GM12878 (cell line): ENCODE measurements around the gene ERMARD. TPM values are rescaled to one million over a fixed set of nuclear protein-coding genes. Genes with fewer than 3 reads are reported as not detected.

Experiments used
- ATAC-seq: fragments of 200-7000 bp; cut with Tn5 transposase; 3 replicates; pipeline ENCODE4 v1.9.1; 2020; ENCODE audit warnings: mild to moderate bottlenecking, moderate library complexity
- BruUV-seq: library from RNA; stranded (reverse); fragments of 400-500 nt; replicated peaks from 2 replicates; lab custom pipeline; 2021; lab: Mats Ljungman, UMichigan
- CTCF ChIA-PET: fragments of 300-600 bp; sonication (Branson Sonifier 250); formaldehyde crosslinking; extraction: SDS; loops from one replicate; lab custom pipeline; 2021; ENCODE audit warnings: inconsistent platforms; lab: Yijun Ruan, JAX
- POLR2A ChIA-PET: fragments of 350-600 bp; formaldehyde crosslinking; extraction: SDS; loops from one replicate; lab custom pipeline; 2021; ENCODE audit warnings: inconsistent platforms; lab: Charles Lee
- RAD21 ChIA-PET: fragments of 300-600 bp; sonication (Branson Sonifier 250); formaldehyde crosslinking; loops from one replicate; lab custom pipeline; 2023; ENCODE audit warnings: antibody characterized with exemption; ENCODE audit not compliant: unreplicated experiment; lab: Charles Lee
- SMC1A ChIA-PET: fragments of 300-600 bp; sonication (Branson Sonifier 250); formaldehyde crosslinking; loops from one replicate; lab custom pipeline; 2023; ENCODE audit not compliant: unreplicated experiment, uncharacterized antibody; lab: Charles Lee
- DNase-seq: peaks from one replicate; pipeline ENCODE4 v3.0.0-alpha.2; 2011; ENCODE audit warnings: low read depth, low spot score
- FAIRE-seq: peaks from 3 replicates; lab custom pipeline; 2011; peaks lifted over from hg19 to GRCh38; lab: Jason Lieb, UNC
- H2AFZ ChIP-seq: 2 replicates; pipeline ENCODE4 v1.6.0; 2011; ENCODE audit warnings: low read depth, low read length, control low read depth; ENCODE audit not compliant: control insufficient read depth
- H3K27ac ChIP-seq: 2 replicates; pipeline ENCODE4 v1.5.1; 2011; ENCODE audit warnings: control low read depth; ENCODE audit not compliant: control insufficient read depth, insufficient read depth
- H3K27me3 ChIP-seq, 2 experiments: replicated peaks in 1 of 2; 2 replicates each; pipeline versions ENCODE4 v1.6.0 to v1.6.1; 2011; ENCODE audit warnings: low read length in 1 of 2; ENCODE audit not compliant: control insufficient read depth in 2 of 2, insufficient read depth in 2 of 2
- H3K36me3 ChIP-seq, 2 experiments: 2 replicates each; pipeline ENCODE4 v1.5.1; 2011; ENCODE audit warnings: low read length in 1 of 2; ENCODE audit not compliant: control insufficient read depth in 2 of 2, insufficient read depth in 2 of 2
- H3K4me1 ChIP-seq: 2 replicates; pipeline ENCODE4 v1.6.1; 2011; ENCODE audit warnings: mild to moderate bottlenecking, low read length, moderate library complexity, mixed read lengths; ENCODE audit not compliant: control insufficient read depth, insufficient read depth
- H3K4me2 ChIP-seq: 2 replicates; pipeline ENCODE4 v1.6.0; 2011; ENCODE audit warnings: control low read depth; ENCODE audit not compliant: control insufficient read depth, insufficient read depth
- H3K4me3 ChIP-seq: fragments of 200-600 bp; sonication (generic); 2 replicates; pipeline ENCODE4 v1.5.1; 2016
- H3K79me2 ChIP-seq: 2 replicates; pipeline ENCODE4 v1.6.0; 2011; ENCODE audit warnings: low read length; ENCODE audit not compliant: control insufficient read depth, insufficient read depth
- H3K9ac ChIP-seq: 2 replicates; pipeline ENCODE4 v1.8.0; 2011; ENCODE audit warnings: low read length, control low read depth, mixed read lengths; ENCODE audit not compliant: control insufficient read depth, insufficient read depth
- H3K9me3 ChIP-seq: replicated peaks from 3 replicates; pipeline ENCODE4 v1.5.1; 2011; ENCODE audit warnings: mild to moderate bottlenecking, low read length; ENCODE audit not compliant: control insufficient read depth, insufficient read depth
- H4K20me1 ChIP-seq: 2 replicates; pipeline ENCODE4 v1.6.0; 2011; ENCODE audit not compliant: control insufficient read depth, insufficient read depth
- DPF2 ChIP-seq: fragments of 450-650 bp; IDR thresholded peaks from 2 replicates; pipeline ENCODE4 v1.6.1; 2017; ENCODE audit warnings: mild to moderate bottlenecking
- SIN3A ChIP-seq: IDR thresholded peaks from 2 replicates; pipeline ENCODE4 v1.6.1; 2012; ENCODE audit warnings: low read depth, low read length, improper control_type of control experiment
- SMAD1 ChIP-seq: fragments of 450-650 bp; IDR thresholded peaks from 2 replicates; pipeline ENCODE4 v1.6.1; 2018; ENCODE audit warnings: mild to moderate bottlenecking, low read depth; ENCODE audit not compliant: partially characterized antibody
- SRF ChIP-seq, 2 experiments: IDR thresholded peaks; 2 replicates each; pipeline ENCODE4 v1.6.1; 2011; ENCODE audit warnings: low read depth in 2 of 2, low read length in 2 of 2, mild to moderate bottlenecking in 1 of 2, moderate library complexity in 1 of 2
- SUPT20H ChIP-seq: IDR thresholded peaks from 2 replicates; pipeline ENCODE4 v1.6.1; 2011; ENCODE audit warnings: low read depth, mild to moderate bottlenecking, low read length, moderate library complexity, borderline replicate concordance; ENCODE audit not compliant: control insufficient read depth
- TBL1XR1 ChIP-seq: IDR thresholded peaks from 2 replicates; pipeline ENCODE4 v1.6.1; 2012; ENCODE audit warnings: low read depth, low read length, improper control_type of control experiment
- WGBS: methylation state at CpG from one replicate; pipeline ENCODE4 v1.1.6; 2016; ENCODE audit warnings: low lambda C conversion rate; ENCODE audit not compliant: insufficient replicate concordance, insufficient coverage; ENCODE audit errors: missing lambda C conversion rate; 5-methylcytosine and 5-hydroxymethylcytosine counted together
- in situ Hi-C: fragments of 300-500 bp; cut with MboI; formaldehyde crosslinking; loops from 9 replicates; pipeline ENCODE4 v1.14.3; 2018; ENCODE audit warnings: mixed read lengths
- intact Hi-C: fragments of 100-400 bp; cut with micrococcal nuclease; formaldehyde crosslinking; loops from one replicate; pipeline ENCODE4 v1.14.2; 2022; ENCODE audit not compliant: unreplicated experiment
- polyA plus RNA-seq, 11 experiments: library from polyadenylated mRNA; depleted of rRNA in 4 of 11; unstranded in 6 of 11; stranded (reverse) in 5 of 11; fragments of >200 nt; fragmentation: Nextera tagmentation in 4 of 11; fragmentation: Illumina TruSeq in 1 of 11; extraction: Ambion mirVana in 4 of 11; extraction: Trizol in 1 of 11; gene quantifications; 1 replicate in 1 of 11; 2 replicates in 10 of 11; pipeline versions ENCODE4 v1.2.1 to v1.2.3, GENCODE V29; 2011 to 2016; ENCODE audit warnings: inconsistent platforms in 2 of 11, missing spikeins in 2 of 11, low read depth in 1 of 11
- total RNA-seq, 4 experiments: library from RNA; depleted of rRNA in 3 of 4; stranded (reverse); fragments of >200 nt in 3 of 4; fragmentation: Illumina TruSeq in 1 of 4; extraction: Trizol in 1 of 4; gene quantifications; 2 replicates each; pipeline versions ENCODE4 v1.2.1 to v1.2.3, GENCODE V29; 2013 to 2021
- TF ChIP-seq, protein P1 (sequence below): fragments of 450-650 bp; IDR thresholded peaks from 2 replicates; pipeline ENCODE4 v1.6.1; 2016; ENCODE audit warnings: mild to moderate bottlenecking, moderate library complexity, borderline replicate concordance
- TF ChIP-seq, protein P2 (sequence below): fragments of 450-650 bp; IDR thresholded peaks from 2 replicates; pipeline ENCODE4 v1.6.1; 2017; ENCODE audit warnings: mild to moderate bottlenecking, low read depth, inconsistent platforms; ENCODE audit not compliant: poor library complexity, severe bottlenecking

The ERMARD gene
- total and polyA plus RNA-seq, 10 of the 15 experiments (the other 5 are each of a cell fraction or from before 2014, with no cell fraction given) = 24.4 to 63.3 (median 34.1) TPM

DNA sequence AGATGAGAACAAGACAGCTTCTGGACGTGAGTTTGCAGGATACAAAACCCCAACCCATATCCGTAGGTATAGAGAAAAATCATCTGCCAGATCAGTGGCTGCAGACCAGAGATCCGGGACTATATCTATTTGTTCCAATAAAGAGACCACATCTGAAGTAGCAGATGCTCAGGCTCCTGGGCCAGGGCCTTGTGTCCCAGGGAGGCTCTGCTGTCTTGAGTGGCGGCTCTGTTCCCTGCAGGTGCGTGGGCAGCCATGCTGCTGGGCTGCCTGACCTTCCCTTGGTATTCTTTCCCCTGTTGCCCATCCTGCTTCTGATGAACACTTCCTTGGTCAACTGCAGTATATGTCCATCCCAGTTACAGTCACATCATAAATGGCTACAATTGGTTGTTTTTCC is 34.9 kb downstream of the ERMARD start:
- ChIA-PET POLR2A (no interaction called here), RAD21 (no interaction called here)
- Histone ChIP-seq H4K20me1 (no peaks in the 10 kb centered on the region), H3K4me1 (peaks cover 4% of the 10 kb centered on the region; the same call in 1 of the 2 replicates)
- TF ChIP-seq TBL1XR1 (no peak), DPF2 (no peak), SRF (IDR thresholded peaks at IDR 0.05; ENCODE audit: low read depth in 2 of 2, low read length in 2 of 2) (no peak), SUPT20H (no peak), SIN3A (no peak), SMAD1 (no peak)
- TF ChIP-seq, protein P1, sequence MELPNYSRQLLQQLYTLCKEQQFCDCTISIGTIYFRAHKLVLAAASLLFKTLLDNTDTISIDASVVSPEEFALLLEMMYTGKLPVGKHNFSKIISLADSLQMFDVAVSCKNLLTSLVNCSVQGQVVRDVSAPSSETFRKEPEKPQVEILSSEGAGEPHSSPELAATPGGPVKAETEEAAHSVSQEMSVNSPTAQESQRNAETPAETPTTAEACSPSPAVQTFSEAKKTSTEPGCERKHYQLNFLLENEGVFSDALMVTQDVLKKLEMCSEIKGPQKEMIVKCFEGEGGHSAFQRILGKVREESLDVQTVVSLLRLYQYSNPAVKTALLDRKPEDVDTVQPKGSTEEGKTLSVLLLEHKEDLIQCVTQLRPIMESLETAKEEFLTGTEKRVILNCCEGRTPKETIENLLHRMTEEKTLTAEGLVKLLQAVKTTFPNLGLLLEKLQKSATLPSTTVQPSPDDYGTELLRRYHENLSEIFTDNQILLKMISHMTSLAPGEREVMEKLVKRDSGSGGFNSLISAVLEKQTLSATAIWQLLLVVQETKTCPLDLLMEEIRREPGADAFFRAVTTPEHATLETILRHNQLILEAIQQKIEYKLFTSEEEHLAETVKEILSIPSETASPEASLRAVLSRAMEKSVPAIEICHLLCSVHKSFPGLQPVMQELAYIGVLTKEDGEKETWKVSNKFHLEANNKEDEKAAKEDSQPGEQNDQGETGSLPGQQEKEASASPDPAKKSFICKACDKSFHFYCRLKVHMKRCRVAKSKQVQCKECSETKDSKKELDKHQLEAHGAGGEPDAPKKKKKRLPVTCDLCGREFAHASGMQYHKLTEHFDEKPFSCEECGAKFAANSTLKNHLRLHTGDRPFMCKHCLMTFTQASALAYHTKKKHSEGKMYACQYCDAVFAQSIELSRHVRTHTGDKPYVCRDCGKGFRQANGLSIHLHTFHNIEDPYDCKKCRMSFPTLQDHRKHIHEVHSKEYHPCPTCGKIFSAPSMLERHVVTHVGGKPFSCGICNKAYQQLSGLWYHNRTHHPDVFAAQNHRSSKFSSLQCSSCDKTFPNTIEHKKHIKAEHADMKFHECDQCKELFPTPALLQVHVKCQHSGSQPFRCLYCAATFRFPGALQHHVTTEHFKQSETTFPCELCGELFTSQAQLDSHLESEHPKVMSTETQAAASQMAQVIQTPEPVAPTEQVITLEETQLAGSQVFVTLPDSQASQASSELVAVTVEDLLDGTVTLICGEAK = no peak
- TF ChIP-seq, protein P2, sequence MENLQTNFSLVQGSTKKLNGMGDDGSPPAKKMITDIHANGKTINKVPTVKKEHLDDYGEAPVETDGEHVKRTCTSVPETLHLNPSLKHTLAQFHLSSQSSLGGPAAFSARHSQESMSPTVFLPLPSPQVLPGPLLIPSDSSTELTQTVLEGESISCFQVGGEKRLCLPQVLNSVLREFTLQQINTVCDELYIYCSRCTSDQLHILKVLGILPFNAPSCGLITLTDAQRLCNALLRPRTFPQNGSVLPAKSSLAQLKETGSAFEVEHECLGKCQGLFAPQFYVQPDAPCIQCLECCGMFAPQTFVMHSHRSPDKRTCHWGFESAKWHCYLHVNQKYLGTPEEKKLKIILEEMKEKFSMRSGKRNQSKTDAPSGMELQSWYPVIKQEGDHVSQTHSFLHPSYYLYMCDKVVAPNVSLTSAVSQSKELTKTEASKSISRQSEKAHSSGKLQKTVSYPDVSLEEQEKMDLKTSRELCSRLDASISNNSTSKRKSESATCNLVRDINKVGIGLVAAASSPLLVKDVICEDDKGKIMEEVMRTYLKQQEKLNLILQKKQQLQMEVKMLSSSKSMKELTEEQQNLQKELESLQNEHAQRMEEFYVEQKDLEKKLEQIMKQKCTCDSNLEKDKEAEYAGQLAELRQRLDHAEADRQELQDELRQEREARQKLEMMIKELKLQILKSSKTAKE = no peak
- TF ChIP-seq, all 136 proteins: peak for 0
- CTCF ChIA-PET = interaction anchor here (1.4 kb wide), 1 partner anchor 744 kb away, joined by 4 read pairs; no protein-coding TSS in a partner anchor
- no peak overlapping the region for H3K4me2 ChIP-seq
- BruUV-seq = no TSS peak
- H3K36me3 ChIP-seq = no peaks in the 10 kb centered on the region; a peak in 1 of 4 replicates
- no peak overlapping the region for H3K9ac ChIP-seq
- FAIRE-seq (no peak), DNase-seq (no peak), ATAC-seq (no peak)
- SMC1A ChIA-PET = no interaction called here
- in situ Hi-C loops = no loop called here
- no peaks in the 10 kb centered on the region for H3K79me2 ChIP-seq
- H3K4me3 ChIP-seq = no peak overlapping the region
- no peak overlapping the region for H3K27ac ChIP-seq
- peaks cover 0 to 2% of the 10 kb centered on the region in 2 experiments; a peak in 2 of 4 replicates for H3K27me3 ChIP-seq
- no peak overlapping the region for H2AFZ ChIP-seq
- intact Hi-C loops = no loop called here
- H3K9me3 ChIP-seq = no peaks in the 10 kb centered on the region; the same call in 2 of the 3 replicates
- 64% methylated on average over 5 of the region's 5 CpGs for WGBS
